HG02763 (cell line): ENCODE data around the gene BCL6.
"Not testable (repeated sequence)": the region's sequence is repeated elsewhere in the genome, so short reads cannot be mapped to it uniquely, and the experiment has no call there.

Source experiments
- ATAC-seq: cut with Tn5 transposase; IDR thresholded peaks from one replicate; pipeline ENCODE4 v1.9.1; 2021; ENCODE audit warnings: mild to moderate bottlenecking, moderate library complexity; ENCODE audit not compliant: unreplicated experiment

The BCL6 gene

GRCh38 chr3:187681756-187682155 lies 63.5 kb downstream of the BCL6 start:
- ATAC-seq, result not testable (repeated sequence)

GRCh38 chr3:187679638-187680396 lies 65.5 kb downstream of the BCL6 start:
- ATAC-seq, result peak; percentile 60

DNA sequence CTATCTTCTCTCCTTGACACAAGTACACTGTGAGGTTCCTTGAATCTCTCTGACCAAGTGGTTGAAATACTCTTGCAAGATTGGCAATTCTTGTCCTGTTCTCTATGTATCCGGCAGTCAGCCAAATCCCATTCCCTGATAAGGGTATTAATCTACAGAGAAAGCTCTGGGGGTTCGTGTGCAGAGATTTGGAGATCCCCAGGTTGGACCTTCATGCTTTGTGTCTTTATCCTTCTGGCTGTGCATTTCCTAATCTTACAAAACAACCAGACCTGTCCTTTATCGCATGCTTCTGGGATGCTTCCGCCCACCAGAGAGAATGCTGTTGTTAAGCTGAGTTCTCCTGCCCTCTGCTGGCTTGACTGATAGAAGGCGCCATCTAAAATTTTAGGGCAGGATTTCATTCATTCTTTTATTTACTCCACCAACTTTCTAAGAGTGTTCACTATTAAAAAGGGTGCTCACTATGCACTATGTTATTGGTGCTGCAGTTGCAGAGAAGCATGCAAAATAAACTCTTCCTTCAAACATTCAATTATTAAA lies 66.5 kb downstream of the BCL6 start:
- ATAC-seq, result no peak

GRCh38 chr3:187677604-187678003 lies 67.7 kb downstream of the BCL6 start:
- ATAC-seq, result no peak

DNA sequence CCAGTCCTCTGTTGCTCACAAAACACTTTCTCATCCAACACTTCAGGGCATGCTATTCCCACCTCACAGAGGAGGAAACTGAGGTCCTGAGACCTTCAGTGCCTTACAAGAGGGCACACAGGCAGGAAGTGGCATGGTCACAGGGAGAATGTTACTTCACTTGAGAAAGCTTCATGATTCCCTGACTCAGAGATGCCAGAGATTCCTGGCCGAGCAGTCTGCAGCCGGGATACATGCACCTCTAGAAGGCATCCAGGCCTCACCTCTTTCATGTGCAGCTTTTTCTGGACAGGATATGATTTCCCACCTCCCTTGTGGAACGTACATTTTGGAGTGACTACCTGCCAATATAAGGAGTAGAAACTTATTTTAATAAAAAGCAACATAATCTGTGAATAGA lies 72.3 kb downstream of the BCL6 start:
- no peak for ATAC-seq
